Activated naive CD4-positive, alpha-beta T cell treated with Interleukin-2 at 50 U/mL for 16 hours (primary cell): ENCODE results near the gene PCDHA7.
"Not testable (repeated sequence)": the region's sequence is repeated elsewhere in the genome, so short reads cannot be mapped to it uniquely, and the experiment has no call there.

ENCODE experiments used
- DNase-seq: peaks from one replicate; pipeline ENCODE4 v3.0.0-alpha.2; 2020

PCDHA7 gene, protein sequence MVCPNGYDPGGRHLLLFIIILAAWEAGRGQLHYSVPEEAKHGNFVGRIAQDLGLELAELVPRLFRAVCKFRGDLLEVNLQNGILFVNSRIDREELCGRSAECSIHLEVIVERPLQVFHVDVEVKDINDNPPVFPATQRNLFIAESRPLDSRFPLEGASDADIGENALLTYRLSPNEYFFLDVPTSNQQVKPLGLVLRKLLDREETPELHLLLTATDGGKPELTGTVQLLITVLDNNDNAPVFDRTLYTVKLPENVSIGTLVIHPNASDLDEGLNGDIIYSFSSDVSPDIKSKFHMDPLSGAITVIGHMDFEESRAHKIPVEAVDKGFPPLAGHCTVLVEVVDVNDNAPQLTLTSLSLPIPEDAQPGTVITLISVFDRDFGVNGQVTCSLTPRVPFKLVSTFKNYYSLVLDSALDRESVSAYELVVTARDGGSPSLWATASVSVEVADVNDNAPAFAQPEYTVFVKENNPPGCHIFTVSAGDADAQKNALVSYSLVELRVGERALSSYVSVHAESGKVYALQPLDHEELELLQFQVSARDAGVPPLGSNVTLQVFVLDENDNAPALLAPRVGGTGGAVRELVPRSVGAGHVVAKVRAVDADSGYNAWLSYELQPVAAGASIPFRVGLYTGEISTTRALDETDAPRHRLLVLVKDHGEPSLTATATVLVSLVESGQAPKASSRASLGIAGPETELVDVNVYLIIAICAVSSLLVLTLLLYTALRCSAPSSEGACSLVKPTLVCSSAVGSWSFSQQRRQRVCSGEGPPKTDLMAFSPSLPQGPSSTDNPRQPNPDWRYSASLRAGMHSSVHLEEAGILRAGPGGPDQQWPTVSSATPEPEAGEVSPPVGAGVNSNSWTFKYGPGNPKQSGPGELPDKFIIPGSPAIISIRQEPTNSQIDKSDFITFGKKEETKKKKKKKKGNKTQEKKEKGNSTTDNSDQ

DNA sequence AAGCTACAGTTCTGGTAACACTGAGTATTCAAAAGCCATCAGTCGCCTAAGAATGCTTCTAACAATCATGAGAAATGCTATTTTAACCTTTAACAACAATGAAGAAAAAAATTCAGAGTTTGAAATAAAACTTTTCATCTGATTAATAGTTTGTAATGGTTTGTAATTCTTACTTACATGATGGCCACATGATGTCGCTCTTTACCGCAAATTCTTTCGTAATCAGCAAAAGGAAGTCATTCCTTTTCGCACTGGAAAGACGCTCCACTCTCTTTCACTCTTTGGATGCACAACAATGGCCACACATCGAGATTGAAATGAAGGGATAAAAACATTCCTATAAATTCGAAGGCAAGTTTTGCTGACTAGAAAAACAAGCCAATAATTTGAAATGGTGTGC is at the start of gene PCDHA7:
Gene PCDHA7 (plus strand): TSS at position 277 of the 400 bp plus-strand sequence. CDS start 115 bp downstream, at position 392.
- no peak for DNase-seq

DNA sequence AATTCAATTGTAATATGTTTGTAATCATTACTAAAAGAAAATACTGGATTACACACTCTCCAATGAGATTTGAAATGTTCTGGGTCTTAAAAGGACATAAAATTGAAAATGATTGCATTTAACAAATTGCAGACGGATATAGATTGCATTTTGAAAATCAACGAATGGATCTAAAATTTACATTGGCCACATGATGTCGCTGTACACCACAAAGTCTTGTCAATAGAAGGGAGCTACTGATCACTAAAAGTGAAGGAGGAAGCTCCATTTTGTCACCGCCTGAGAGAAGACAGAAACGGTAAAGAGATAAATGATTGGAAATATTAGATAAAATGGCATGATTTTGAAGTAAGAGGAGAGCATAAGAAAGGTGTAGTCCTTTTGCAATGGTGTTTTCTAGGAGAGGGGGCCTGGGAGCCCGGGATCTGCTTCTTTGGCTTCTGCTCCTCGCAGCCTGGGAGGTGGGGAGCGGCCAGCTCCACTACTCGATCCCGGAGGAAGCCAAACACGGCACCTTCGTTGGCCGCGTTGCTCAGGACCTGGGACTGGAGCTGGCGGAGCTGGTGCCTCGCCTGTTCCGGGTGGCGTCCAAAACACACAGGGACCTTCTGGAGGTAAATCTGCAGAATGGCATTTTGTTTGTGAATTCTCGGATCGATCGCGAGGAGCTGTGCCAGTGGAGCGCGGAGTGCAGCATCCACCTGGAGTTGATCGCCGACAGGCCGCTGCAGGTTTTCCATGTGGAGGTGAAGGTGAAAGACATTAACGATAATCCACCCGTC is 48.0 kb upstream of the PCDHA7 start, which contains the start of gene PCDHA1:
Gene PCDHA1 (plus strand): TSS at position 236 of the 782 bp plus-strand sequence.
- no peak for DNase-seq

DNA sequence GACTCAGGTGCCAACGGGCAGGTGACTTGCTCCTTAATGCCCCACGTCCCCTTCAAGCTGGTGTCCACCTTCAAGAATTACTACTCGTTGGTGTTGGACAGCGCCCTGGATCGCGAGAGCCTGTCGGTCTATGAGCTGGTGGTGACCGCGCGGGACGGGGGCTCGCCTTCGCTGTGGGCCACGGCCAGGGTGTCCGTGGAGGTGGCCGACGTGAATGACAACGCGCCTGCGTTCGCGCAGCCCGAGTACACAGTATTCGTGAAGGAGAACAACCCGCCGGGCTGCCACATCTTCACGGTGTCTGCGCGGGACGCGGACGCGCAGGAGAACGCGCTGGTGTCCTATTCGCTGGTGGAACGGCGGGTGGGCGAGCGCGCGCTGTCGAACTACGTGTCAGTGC is 46.6 kb upstream of the PCDHA7 start:
- not testable (repeated sequence) for DNase-seq

DNA sequence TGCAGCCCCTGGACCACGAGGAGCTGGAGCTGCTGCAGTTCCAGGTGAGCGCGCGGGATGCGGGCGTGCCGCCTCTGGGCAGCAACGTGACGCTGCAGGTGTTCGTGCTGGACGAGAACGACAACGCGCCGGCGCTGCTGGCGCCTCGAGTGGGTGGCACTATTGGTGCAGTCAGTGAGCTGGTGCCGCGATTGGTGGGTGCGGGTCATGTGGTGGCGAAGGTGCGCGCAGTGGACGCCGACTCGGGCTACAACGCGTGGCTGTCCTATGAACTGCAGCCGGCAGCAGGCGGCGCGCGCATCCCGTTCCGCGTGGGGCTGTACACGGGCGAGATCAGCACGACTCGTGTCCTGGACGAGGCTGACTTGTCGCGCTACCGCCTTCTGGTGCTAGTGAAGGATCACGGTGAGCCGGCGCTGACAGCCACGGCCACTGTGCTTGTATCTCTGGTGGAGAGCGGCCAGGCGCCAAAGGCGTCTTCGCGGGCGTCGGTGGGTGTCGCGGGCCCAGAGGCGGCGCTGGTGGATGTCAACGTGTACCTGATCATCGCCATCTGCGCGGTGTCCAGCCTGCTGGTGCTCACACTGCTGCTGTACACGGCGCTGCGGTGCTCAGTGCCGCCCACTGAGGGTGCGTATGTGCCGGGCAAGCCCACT is 46.1 kb upstream of the PCDHA7 start:
- DNase-seq: not testable (repeated sequence)

DNA sequence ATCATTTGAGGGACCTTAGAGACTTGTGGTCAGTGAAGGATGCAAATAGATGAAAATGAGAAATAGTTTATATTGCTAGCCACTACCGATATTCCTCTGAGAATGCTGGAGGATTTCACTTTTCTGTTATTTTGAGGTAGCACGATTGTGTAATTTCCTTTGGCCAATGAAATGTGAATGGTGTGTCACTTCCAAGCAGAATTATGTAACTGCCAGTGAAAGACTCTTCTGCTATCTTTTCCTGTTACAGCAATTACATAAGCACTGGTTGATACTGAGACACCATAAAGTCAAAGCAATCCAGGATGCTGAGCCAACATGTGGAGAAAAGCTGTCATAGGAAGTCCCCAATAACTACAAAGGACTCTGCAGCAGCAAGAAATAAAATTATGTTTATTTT is 43.0 kb upstream of the PCDHA7 start:
- no peak for DNase-seq

DNA sequence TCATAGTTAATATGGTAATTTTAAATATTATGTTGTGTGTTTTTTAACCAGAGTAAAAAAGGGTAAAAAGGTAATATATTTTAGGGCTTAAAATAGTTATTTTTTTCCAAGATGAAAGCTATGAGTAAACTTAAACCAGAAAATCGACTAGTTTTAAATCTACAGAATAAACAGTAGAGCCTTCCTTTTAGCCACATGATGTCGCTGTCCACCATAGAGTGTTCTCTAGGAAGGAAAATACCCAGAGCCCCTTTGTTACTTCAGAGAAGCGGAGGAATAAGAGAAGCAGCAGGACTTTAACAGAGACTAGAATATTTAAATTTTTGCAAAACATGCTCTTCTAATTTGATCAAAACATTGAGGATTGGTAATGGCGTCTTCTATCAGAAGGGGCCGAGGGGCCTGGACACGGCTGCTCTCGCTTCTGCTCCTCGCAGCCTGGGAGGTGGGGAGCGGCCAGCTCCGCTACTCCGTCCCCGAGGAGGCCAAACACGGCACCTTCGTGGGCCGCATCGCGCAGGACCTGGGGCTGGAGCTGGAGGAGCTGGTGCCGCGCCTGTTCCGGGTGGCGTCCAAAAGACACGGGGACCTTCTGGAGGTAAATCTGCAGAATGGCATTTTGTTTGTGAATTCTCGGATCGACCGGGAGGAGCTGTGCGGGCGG is 39.3 kb upstream of the PCDHA7 start, which contains the start of gene PCDHA2:
Gene PCDHA2 (plus strand): TSS at position 258 of the 664 bp plus-strand sequence.
- no peak for DNase-seq

DNA sequence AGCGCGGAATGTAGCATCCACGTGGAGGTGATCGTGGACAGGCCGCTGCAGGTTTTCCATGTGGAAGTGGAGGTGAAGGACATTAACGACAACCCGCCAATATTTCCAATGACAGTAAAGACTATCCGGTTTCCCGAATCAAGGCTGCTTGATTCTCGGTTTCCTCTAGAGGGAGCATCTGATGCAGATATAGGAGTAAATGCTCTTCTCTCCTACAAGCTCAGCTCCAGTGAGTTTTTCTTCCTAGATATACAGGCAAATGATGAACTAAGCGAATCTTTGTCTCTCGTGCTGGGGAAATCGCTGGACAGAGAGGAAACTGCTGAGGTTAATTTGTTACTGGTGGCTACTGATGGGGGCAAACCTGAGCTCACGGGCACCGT is 38.8 kb upstream of the PCDHA7 start:
- no peak for DNase-seq

DNA sequence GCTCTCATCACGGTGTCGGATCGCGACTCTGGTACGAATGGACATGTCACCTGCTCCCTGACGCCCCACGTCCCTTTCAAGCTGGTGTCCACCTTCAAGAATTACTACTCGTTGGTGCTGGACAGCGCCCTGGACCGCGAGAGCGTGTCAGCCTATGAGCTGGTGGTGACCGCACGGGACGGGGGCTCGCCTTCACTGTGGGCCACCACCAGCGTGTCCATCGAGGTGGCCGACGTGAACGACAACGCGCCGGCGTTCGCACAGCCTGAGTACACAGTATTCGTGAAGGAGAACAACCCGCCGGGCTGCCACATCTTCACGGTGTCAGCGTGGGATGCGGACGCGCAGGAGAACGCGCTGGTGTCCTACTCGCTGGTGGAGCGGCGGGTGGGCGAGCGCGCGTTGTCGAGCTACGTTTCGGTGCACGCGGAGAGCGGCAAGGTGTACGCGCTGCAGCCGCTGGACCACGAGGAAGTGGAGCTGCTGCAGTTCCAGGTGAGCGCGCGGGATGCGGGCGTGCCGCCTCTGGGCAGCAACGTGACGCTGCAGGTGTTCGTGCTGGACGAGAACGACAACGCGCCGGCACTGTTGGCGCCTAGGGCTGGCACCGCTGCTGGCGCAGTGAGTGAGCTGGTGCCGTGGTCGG is 37.9 kb upstream of the PCDHA7 start:
- DNase-seq: not testable (repeated sequence)

DNA sequence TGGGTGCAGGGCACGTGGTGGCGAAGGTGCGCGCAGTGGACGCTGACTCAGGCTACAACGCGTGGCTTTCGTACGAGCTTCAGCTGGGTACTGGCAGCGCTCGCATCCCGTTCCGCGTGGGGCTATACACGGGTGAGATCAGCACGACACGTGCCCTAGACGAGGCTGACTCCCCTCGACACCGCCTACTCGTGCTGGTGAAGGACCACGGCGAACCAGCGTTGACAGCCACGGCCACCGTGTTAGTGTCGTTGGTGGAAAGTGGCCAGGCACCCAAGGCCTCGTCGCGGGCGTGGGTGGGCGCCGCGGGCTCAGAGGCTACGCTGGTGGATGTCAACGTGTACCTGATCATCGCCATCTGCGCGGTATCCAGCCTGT is 37.4 kb upstream of the PCDHA7 start:
- no peak for DNase-seq

DNA sequence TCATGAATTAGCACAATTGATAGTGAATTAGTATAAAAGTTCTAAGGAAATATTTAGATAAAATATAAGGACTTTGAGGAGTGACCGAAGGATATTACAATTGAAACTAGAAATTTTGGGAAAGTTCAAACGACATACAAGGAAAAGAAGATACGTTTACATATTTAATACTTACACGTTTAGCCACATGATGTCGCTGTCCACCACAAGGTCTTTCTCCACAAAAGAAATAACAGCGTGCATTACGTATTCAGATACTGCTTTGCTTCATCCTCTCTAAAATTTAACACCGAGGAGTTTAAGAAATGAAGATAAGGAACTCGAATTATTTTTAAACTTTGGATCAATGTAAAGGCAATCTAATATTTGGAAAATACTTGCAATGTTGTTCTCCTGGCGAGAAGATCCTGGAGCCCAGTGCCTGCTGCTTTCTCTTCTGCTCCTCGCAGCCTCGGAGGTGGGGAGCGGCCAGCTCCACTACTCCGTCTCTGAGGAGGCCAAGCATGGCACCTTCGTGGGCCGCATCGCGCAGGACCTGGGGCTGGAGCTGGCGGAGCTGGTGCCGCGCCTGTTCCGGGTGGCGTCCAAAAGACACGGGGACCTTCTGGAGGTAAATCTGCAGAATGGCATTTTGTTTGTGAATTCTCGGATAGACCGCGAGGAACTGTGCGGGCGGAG is 33.1 kb upstream of the PCDHA7 start, which contains the start of gene PCDHA3:
Gene PCDHA3 (plus strand): TSS at position 242 of the 678 bp plus-strand sequence.
- DNase-seq: no peak

DNA sequence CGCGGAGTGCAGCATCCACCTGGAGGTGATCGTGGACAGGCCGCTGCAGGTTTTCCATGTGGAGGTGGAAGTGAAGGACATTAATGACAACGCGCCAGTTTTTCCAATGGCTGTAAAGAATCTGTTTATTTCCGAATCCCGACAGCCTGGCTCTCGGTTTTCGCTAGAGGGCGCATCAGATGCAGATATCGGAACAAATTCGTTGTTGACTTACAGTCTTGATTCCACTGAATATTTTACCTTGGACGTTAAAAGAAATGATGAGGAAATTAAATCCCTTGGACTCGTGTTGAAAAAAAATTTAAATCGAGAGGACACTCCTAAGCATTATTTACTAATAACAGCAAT is 32.6 kb upstream of the PCDHA7 start:
- DNase-seq: no peak

DNA sequence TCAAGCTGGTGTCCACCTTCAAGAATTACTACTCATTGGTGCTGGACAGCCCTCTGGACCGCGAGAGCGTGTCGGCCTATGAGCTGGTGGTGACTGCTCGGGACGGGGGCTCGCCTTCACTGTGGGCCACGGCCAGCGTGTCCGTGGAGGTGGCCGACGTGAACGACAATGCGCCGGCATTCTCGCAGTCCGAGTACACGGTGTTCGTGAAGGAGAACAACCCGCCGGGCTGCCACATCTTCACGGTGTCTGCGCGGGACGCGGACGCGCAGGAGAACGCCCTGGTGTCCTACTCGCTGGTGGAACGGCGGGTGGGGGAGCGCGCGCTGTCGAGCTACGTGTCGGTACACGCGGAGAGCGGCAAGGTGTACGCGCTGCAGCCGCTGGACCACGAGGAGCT is 31.7 kb upstream of the PCDHA7 start:
- DNase-seq: not testable (repeated sequence)

DNA sequence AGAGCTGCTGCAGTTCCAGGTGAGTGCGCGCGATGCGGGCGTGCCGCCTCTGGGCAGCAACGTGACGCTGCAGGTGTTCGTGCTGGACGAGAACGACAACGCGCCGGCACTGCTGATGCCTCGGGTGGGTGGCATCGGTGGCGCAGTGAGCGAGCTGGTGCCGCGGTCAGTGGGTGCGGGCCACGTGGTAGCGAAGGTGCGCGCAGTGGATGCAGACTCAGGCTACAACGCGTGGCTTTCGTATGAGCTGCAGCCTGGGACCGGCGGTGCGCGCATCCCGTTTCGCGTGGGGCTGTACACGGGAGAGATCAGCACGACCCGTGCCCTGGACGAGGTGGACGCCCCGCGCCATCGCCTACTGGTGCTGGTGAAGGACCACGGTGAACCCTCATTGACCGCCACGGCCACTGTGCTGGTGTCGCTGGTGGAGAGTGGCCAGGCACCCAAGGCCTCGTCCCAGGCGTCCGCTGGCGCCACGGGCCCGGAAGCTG is 31.2 kb upstream of the PCDHA7 start:
- no peak for DNase-seq

DNA sequence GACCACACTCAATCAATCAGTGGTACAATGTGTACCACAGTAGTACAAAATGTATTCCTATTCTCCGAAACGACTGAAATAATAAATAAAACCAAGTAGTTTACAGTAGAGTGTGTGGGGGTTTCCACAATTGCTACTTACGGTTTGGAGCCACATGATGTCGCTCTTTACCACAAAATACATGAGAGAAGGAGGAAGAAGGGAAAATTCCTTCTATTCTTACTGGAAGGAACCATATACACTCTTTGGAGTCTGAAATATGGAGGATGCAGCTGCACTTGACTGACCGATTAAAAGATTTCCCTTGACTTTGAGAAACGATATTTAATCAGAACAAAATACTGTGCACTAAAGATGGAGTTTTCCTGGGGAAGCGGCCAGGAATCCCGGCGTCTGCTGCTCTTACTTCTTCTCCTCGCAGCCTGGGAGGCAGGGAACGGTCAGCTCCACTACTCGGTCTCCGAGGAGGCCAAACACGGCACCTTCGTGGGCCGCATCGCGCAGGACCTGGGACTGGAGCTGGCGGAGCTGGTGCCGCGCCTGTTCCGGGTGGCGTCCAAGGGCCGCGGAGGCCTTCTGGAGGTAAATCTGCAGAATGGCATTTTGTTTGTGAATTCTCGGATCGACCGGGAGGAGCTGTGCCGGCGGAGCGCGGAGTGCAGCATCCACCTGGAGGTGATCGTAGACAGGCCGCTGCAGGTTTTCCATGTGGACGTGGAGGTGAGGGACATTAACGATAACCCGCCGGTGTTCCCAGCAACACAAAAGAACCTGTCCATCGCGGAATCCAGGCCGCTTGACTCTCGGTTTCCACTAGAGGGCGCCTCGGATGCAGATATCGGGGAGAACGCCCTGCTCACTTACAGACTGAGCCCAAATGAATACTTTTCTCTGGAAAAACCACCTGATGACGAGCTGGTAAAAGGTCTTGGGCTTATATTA is 27.0 kb upstream of the PCDHA7 start, which contains the start of gene PCDHA4:
Gene PCDHA4 (plus strand): TSS at position 235 of the 942 bp plus-strand sequence.
- DNase-seq: no peak

DNA sequence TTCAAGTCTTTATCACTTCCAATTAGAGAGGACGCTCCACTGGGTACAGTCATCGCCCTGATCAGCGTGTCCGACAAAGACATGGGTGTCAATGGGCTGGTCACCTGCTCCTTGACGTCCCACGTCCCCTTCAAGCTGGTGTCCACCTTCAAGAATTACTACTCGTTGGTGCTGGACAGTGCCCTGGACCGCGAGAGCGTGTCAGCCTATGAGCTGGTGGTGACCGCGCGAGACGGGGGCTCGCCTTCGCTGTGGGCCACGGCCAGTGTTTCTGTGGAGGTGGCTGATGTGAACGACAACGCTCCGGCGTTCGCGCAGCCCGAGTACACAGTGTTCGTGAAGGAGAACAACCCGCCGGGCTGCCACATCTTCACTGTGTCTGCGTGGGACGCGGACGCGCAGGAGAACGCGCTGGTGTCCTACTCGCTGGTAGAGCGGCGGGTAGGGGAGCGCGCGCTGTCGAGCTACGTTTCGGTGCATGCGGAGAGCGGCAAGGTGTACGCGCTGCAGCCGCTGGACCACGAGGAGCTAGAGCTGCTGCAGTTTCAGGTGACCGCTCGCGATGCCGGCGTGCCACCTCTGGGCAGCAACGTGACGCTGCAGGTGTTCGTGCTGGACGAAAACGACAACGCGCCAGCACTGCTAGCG is 25.7 kb upstream of the PCDHA7 start:
- DNase-seq: not testable (repeated sequence)

DNA sequence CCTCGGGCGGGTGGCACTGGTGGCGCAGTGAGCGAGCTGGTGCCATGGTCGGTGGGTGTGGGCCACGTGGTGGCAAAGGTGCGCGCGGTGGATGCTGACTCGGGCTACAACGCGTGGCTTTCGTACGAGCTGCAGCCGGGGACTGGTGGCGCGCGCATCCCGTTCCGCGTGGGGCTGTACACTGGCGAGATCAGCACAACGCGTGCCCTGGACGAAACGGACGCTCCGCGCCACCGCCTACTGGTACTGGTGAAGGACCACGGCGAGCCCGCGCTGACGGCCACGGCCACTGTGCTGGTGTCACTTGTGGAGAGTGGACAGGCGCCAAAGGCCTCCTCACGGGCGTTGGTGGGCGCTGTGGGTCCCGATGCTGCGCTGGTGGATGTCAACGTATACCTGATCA is 25.2 kb upstream of the PCDHA7 start:
- no peak for DNase-seq

DNA sequence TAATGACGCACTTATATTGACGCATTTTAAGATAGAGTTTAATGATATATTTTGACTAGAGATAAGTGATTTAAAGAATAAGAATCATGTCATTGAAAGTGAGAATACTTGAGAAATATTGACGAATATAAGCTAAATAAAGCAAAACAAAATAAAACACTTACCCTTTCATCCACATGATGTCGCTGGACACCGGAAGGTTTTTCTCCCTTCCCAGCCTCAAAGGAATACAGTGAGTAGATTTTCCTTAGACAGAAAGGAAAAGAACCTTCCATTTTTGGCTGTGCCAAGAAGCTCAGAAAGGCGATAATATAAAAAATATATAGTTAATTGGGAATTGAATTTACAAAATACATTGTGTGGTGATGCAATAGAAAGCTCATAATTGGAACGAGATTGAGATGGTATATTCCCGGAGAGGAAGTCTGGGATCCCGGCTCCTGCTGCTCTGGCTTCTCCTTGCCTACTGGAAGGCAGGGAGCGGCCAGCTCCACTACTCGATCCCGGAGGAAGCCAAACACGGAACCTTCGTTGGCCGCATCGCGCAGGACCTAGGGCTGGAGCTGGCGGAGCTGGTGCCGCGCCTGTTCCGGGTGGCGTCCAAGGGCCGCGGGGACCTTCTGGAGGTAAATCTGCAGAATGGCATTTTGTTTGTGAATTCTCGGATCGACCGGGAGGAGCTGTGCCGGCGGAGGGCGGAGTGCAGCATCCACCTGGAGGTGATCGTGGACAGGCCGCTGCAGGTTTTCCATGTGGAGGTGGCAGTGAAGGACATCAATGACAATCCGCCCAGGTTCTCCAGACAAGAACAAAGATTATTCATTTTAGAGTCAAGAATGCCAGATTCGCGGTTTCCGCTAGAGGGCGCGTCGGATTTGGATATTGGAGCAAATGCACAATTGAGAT is 12.4 kb upstream of the PCDHA7 start, which contains the start of gene PCDHA5:
Gene PCDHA5 (plus strand): TSS at position 239 of the 906 bp plus-strand sequence.
- no peak for DNase-seq
